ENCODE results near the gene SLC30A3.

The SLC30A3 gene

DNA sequence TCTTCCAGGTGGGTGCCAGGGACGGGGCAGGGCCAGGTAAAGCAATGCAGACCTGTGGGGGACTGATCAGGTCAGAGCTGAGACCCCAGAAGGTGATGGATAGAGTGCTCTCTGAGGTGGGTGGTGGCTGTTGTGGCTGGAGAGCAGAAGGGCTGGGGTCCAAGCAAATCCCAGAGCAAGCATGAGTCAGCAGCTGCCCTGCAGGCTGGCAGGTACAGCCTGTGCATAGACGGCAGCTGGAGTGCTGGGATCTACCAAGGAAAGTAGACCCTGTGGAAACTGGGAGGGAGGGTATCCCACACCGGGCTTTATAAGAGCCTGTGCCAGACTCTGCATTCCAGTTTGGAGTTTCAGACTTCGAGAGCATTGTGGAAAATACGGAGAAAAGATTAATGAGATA is 20.0 kb upstream of the SLC30A3 start:
- H3K9ac ChIP-seq (ENCODE audit: low read length): no peak overlapping the region

DNA sequence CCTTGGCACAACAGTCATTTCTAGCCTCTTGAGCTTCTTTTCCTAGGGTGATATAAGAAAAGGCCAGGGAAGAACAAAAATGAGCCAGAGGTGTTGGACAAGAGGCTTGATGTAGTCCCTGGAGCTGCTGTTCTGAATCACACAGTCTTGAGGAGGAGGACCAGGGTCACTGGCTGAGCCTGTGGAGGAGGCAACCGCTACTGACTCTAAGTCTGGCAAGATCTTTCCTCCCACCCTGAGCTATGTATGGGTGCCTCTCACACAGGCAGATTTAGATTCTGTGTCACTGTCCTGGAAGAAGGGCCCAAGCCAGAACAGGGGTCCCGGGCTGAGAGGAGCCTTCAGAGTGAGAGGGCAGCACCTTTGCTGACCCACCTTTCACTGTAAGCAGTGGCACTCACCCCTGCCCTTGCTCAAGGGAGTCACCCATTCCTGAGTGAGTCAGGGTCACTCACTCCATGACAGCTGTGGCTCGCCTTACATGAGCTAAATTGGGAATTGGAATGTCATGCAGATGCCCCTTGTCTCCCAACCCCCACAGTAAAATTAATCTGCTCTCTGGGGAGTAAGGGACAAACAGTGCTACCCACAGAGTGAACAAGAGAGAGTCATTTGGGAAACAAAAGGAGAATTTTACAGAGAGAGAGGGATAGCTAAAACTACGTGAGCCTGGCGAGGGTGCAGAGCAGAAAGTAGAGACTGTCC is 19.2 kb upstream of the SLC30A3 start, which contains the start of gene TRIM54:
Gene TRIM54, plus strand, starts transcription at position 575 of the 705 bp plus-strand sequence. CDS start 303 bp downstream, outside the sequence.
- H3K4me1 ChIP-seq (ENCODE audit: low read length): no peaks in the 10 kb centered on the region
- no peak within 1 kb of the TSS for H2AFZ ChIP-seq (ENCODE audit: low read length)
- H4K20me1 ChIP-seq (ENCODE audit: insufficient read depth, low read length): no peaks in the 10 kb centered on the region
- H3K27me3 ChIP-seq (replicated peaks; ENCODE audit: insufficient read depth, low read length): no peaks in the 10 kb centered on the region
- H3K27ac ChIP-seq (ENCODE audit: low read length): no peak within 1 kb of the TSS
- TF ChIP-seq EZH2phosphoT487 (IDR thresholded peaks at IDR 0.05; ENCODE audit: low read length) (no peak), EZH2 (optimal IDR thresholded peaks at IDR 0.05; ENCODE audit: low read depth, low read length) (no peak)
- TF ChIP-seq, protein P1, sequence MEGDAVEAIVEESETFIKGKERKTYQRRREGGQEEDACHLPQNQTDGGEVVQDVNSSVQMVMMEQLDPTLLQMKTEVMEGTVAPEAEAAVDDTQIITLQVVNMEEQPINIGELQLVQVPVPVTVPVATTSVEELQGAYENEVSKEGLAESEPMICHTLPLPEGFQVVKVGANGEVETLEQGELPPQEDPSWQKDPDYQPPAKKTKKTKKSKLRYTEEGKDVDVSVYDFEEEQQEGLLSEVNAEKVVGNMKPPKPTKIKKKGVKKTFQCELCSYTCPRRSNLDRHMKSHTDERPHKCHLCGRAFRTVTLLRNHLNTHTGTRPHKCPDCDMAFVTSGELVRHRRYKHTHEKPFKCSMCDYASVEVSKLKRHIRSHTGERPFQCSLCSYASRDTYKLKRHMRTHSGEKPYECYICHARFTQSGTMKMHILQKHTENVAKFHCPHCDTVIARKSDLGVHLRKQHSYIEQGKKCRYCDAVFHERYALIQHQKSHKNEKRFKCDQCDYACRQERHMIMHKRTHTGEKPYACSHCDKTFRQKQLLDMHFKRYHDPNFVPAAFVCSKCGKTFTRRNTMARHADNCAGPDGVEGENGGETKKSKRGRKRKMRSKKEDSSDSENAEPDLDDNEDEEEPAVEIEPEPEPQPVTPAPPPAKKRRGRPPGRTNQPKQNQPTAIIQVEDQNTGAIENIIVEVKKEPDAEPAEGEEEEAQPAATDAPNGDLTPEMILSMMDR (IDR thresholded peaks at IDR 0.05; ENCODE audit: low read length): no peak
- no peak for DNase-seq
- H3K9me2 ChIP-seq (replicated peaks; ENCODE audit: insufficient read depth, low read length): no peaks in the 10 kb centered on the region
- no peak within 1 kb of the TSS for H3K4me2 ChIP-seq (ENCODE audit: low read depth, low read length)
- no peaks in the 10 kb centered on the region for H3K9me3 ChIP-seq (replicated peaks; ENCODE audit: insufficient read depth, low read length)
- no peak within 1 kb of the TSS for H3K9ac ChIP-seq (ENCODE audit: low read length)
- H3K36me3 ChIP-seq (replicated peaks; ENCODE audit: insufficient read depth, low read length): no peaks in the 10 kb centered on the region
- H3K79me2 ChIP-seq (ENCODE audit: low read length): no peaks in the 10 kb centered on the region
- H3K4me3 ChIP-seq (ENCODE audit: low read length): no peak within 1 kb of the TSS
- H3F3A ChIP-seq (ENCODE audit: insufficient read depth, low read length): no peaks in the 10 kb centered on the region

More for the DNA sequence above, 20.0 kb upstream of the SLC30A3 start:
- Histone ChIP-seq H3K27me3 (replicated peaks; ENCODE audit: insufficient read depth, low read length) (no peaks in the 10 kb centered on the region), H3K4me3 (ENCODE audit: low read length) (no peak overlapping the region), H3F3A (ENCODE audit: insufficient read depth, low read length) (no peaks in the 10 kb centered on the region), H3K4me2 (ENCODE audit: low read depth, low read length) (no peak overlapping the region), H3K27ac (ENCODE audit: low read length) (no peak overlapping the region), H3K9me2 (replicated peaks; ENCODE audit: insufficient read depth, low read length) (no peaks in the 10 kb centered on the region), H2AFZ (ENCODE audit: low read length) (no peak overlapping the region), H3K79me2 (ENCODE audit: low read length) (no peaks in the 10 kb centered on the region), H3K36me3 (replicated peaks; ENCODE audit: insufficient read depth, low read length) (no peaks in the 10 kb centered on the region), H4K20me1 (ENCODE audit: insufficient read depth, low read length) (no peaks in the 10 kb centered on the region), H3K4me1 (ENCODE audit: low read length) (no peaks in the 10 kb centered on the region), H3K9me3 (replicated peaks; ENCODE audit: insufficient read depth, low read length) (no peaks in the 10 kb centered on the region)
- no peak for TF ChIP-seq EZH2phosphoT487 (IDR thresholded peaks at IDR 0.05; ENCODE audit: low read length)
- TF ChIP-seq, protein P1 (IDR thresholded peaks at IDR 0.05; ENCODE audit: low read length): no peak
- no peak for TF ChIP-seq EZH2 (optimal IDR thresholded peaks at IDR 0.05; ENCODE audit: low read depth, low read length)
- DNase-seq: no peak

DNA sequence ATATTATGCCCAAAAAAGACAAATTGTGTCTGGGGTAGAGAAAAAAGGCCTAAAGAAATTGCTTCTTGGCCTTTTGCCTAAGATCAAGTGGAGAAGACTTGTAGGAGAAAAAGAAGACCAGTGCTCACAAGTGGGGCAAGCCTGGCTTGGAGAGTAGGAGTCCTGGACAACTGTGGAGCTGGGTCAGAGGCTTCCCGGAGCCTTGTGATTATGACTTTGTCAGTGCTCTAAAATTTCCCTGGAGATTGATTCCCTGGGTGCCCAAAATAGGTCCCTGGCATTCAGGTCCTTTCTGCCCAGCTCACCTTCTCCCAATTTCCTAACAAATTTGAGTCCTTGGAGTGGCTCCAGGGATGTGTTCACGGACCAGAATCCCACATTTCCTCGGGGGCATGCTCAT is 18.6 kb upstream of the SLC30A3 start:
- H3K9me2 ChIP-seq (replicated peaks; ENCODE audit: insufficient read depth, low read length): no peaks in the 10 kb centered on the region
- DNase-seq: no peak
- TF ChIP-seq, protein P1 (IDR thresholded peaks at IDR 0.05; ENCODE audit: low read length): no peak
- TF ChIP-seq EZH2 (optimal IDR thresholded peaks at IDR 0.05; ENCODE audit: low read depth, low read length): no peak
- TF ChIP-seq EZH2phosphoT487 (IDR thresholded peaks at IDR 0.05; ENCODE audit: low read length): no peak
- H3K9ac ChIP-seq (ENCODE audit: low read length): no peak overlapping the region
- H3K27me3 ChIP-seq (replicated peaks; ENCODE audit: insufficient read depth, low read length): no peaks in the 10 kb centered on the region
- H3K79me2 ChIP-seq (ENCODE audit: low read length): no peaks in the 10 kb centered on the region
- H3K36me3 ChIP-seq (replicated peaks; ENCODE audit: insufficient read depth, low read length): no peaks in the 10 kb centered on the region
- no peak overlapping the region for H3K4me3 ChIP-seq (ENCODE audit: low read length)
- no peak overlapping the region for H3K27ac ChIP-seq (ENCODE audit: low read length)
- no peaks in the 10 kb centered on the region for H3K4me1 ChIP-seq (ENCODE audit: low read length)
- no peaks in the 10 kb centered on the region for H3K9me3 ChIP-seq (replicated peaks; ENCODE audit: insufficient read depth, low read length)
- no peaks in the 10 kb centered on the region for H3F3A ChIP-seq (ENCODE audit: insufficient read depth, low read length)
- no peaks in the 10 kb centered on the region for H4K20me1 ChIP-seq (ENCODE audit: insufficient read depth, low read length)
- no peak overlapping the region for H3K4me2 ChIP-seq (ENCODE audit: low read depth, low read length)
- H2AFZ ChIP-seq (ENCODE audit: low read length): no peak overlapping the region

Data from MM.1S (cell line).